HG03575 (cell line): ENCODE data around the gene RPTOR.

Source experiments
- ATAC-seq: cut with Tn5 transposase; IDR thresholded peaks from one replicate; pipeline ENCODE4 v1.9.1; 2021; ENCODE audit not compliant: unreplicated experiment, insufficient number of reproducible peaks, low FRiP score; ENCODE audit errors: extremely low read depth

The RPTOR gene

GRCh38 chr17:80908776-80909175 is 364.1 kb downstream of the RPTOR start:
- no peak for ATAC-seq

GRCh38 chr17:80909635-80910034 is 365.0 kb downstream of the RPTOR start:
- no peak for ATAC-seq

- no peak for ATAC-seq
Observed at GRCh38 chr17:80910043-80910442, 365.4 kb downstream of the RPTOR start.

- ATAC-seq: no peak
Observed at GRCh38 chr17:80912476-80912875, 367.8 kb downstream of the RPTOR start.

GRCh38 chr17:80913928-80914821 is 369.5 kb downstream of the RPTOR start:
- ATAC-seq: no peak

GRCh38 chr17:80916246-80916645 is 371.6 kb downstream of the RPTOR start:
- ATAC-seq: no peak

- ATAC-seq: no peak
Observed at GRCh38 chr17:80917716-80918560, 373.3 kb downstream of the RPTOR start.

- ATAC-seq: no peak
Observed at GRCh38 chr17:80918731-80919130, 374.1 kb downstream of the RPTOR start.

GRCh38 chr17:80919331-80920311 is 375.0 kb downstream of the RPTOR start:
- ATAC-seq: no peak

GRCh38 chr17:80920441-80920840 is 375.8 kb downstream of the RPTOR start:
- ATAC-seq: no peak

- ATAC-seq: no peak
Observed at GRCh38 chr17:80921159-80921558, 376.5 kb downstream of the RPTOR start.

- ATAC-seq: no peak
Observed at GRCh38 chr17:80921741-80922579, 377.3 kb downstream of the RPTOR start.

- ATAC-seq: no peak
Observed at GRCh38 chr17:80922580-80923160, 378.0 kb downstream of the RPTOR start.

- no peak for ATAC-seq
Observed at GRCh38 chr17:80923211-80924110, 378.8 kb downstream of the RPTOR start.

GRCh38 chr17:80924111-80924806 is 379.6 kb downstream of the RPTOR start:
- ATAC-seq: no peak
